Measurements from ENCODE around the gene PLEKHG3.

PLEKHG3 gene

GRCh38 chr14:64765740-64766302 lies 61.6 kb downstream of the PLEKHG3 start:
- no peak overlapping the region for H3K4me3 ChIP-seq (ENCODE audit: insufficient read depth in 1 of 2, low read depth in 1 of 2, low read length in 2 of 2)
- no peaks in the 10 kb centered on the region for H3K36me3 ChIP-seq (ENCODE audit: control insufficient read depth in 1 of 2, insufficient read depth in 2 of 2, low read depth in 1 of 2, low read length in 2 of 2)
- no peak overlapping the region for H3K18ac ChIP-seq (ENCODE audit: low read depth in 1 of 2, low read length in 2 of 2)
- no peaks in the 10 kb centered on the region for H3K9me3 ChIP-seq (ENCODE audit: control insufficient read depth, low read length)
- no peak overlapping the region for H3K4ac ChIP-seq (ENCODE audit: low read depth in 1 of 2, low read length in 2 of 2)
- WGBS: over 99% methylated on average over 4 of the region's 4 CpGs
- no peak overlapping the region for H4K8ac ChIP-seq (ENCODE audit: low read length)
- H3K23ac ChIP-seq (ENCODE audit: low read length in 2 of 2): no peak overlapping the region
- H2BK120ac ChIP-seq (ENCODE audit: low read depth, low read length): no peak overlapping the region
- no peaks in the 10 kb centered on the region for H3K79me1 ChIP-seq (replicated peaks; ENCODE audit: low read length, poor library complexity, severe bottlenecking)
- H3K4me2 ChIP-seq (ENCODE audit: low read length, poor library complexity, severe bottlenecking): no peak overlapping the region
- no peak overlapping the region for H2BK15ac ChIP-seq (ENCODE audit: low read depth, poor library complexity, severe bottlenecking)
- H3K27me3 ChIP-seq (ENCODE audit: control insufficient read depth in 1 of 2, insufficient read depth in 1 of 2, low read length in 2 of 2): peaks cover 0 to 35% of the 10 kb centered on the region in 2 experiments
- H3K4me1 ChIP-seq (ENCODE audit: control insufficient read depth, insufficient read depth, low read depth, low read length): peaks cover 43% of the 10 kb centered on the region
- H2AK5ac ChIP-seq (ENCODE audit: low read length, severe bottlenecking): no peak overlapping the region
- H4K91ac ChIP-seq (ENCODE audit: low read length): no peak overlapping the region
- no peak overlapping the region for H2BK5ac ChIP-seq (ENCODE audit: low read depth, low read length, poor library complexity, severe bottlenecking)
- H3K9ac ChIP-seq (ENCODE audit: low read length): no peak overlapping the region
- no peak overlapping the region for H3K27ac ChIP-seq (ENCODE audit: low read length, poor library complexity, severe bottlenecking)
- H2BK12ac ChIP-seq (ENCODE audit: low read length in 2 of 2): peak overlapping the region in 1 of 2 experiments; percentile 2
- peak overlapping the region in 1 of 2 experiments; percentile 29 for H3K14ac ChIP-seq (ENCODE audit: low read length in 2 of 2)
- no peak overlapping the region for H2AFZ ChIP-seq (ENCODE audit: low read depth, low read length)
- DNase-seq: no peak

- no peak overlapping the region for H2BK12ac ChIP-seq (ENCODE audit: low read length in 2 of 2)
- no peaks in the 10 kb centered on the region for H3K9me3 ChIP-seq (ENCODE audit: control insufficient read depth, low read length)
- DNase-seq: no peak
- no peaks in the 10 kb centered on the region for H3K79me1 ChIP-seq (replicated peaks; ENCODE audit: low read length, poor library complexity, severe bottlenecking)
- no peaks in the 10 kb centered on the region for H3K36me3 ChIP-seq (ENCODE audit: control insufficient read depth in 1 of 2, insufficient read depth in 2 of 2, low read depth in 1 of 2, low read length in 2 of 2)
- H4K8ac ChIP-seq (ENCODE audit: low read length): no peak overlapping the region
- H2BK120ac ChIP-seq (ENCODE audit: low read depth, low read length): no peak overlapping the region
- no peak overlapping the region for H4K91ac ChIP-seq (ENCODE audit: low read length)
- no peak overlapping the region for H2AK5ac ChIP-seq (ENCODE audit: low read length, severe bottlenecking)
- WGBS: 61% methylated on average over 25 of the region's 25 CpGs
- H3K14ac ChIP-seq (ENCODE audit: low read length in 2 of 2): no peak overlapping the region
- no peak overlapping the region for H2AFZ ChIP-seq (ENCODE audit: low read depth, low read length)
- peaks cover 35% of the 10 kb centered on the region for H3K4me1 ChIP-seq (ENCODE audit: control insufficient read depth, insufficient read depth, low read depth, low read length)
- H3K27me3 ChIP-seq (ENCODE audit: control insufficient read depth in 1 of 2, insufficient read depth in 1 of 2, low read length in 2 of 2): peaks cover 0 to 35% of the 10 kb centered on the region in 2 experiments
- H3K23ac ChIP-seq (ENCODE audit: low read length in 2 of 2): peak overlapping the region in 1 of 2 experiments; percentile 31
- no peak overlapping the region for H2BK5ac ChIP-seq (ENCODE audit: low read depth, low read length, poor library complexity, severe bottlenecking)
- no peak overlapping the region for H2BK15ac ChIP-seq (ENCODE audit: low read depth, poor library complexity, severe bottlenecking)
- H3K9ac ChIP-seq (ENCODE audit: low read length): no peak overlapping the region
- no peak overlapping the region for H3K27ac ChIP-seq (ENCODE audit: low read length, poor library complexity, severe bottlenecking)
- H3K4ac ChIP-seq (ENCODE audit: low read depth in 1 of 2, low read length in 2 of 2): no peak overlapping the region
- no peak overlapping the region for H3K18ac ChIP-seq (ENCODE audit: low read depth in 1 of 2, low read length in 2 of 2)
- H3K4me2 ChIP-seq (ENCODE audit: low read length, poor library complexity, severe bottlenecking): no peak overlapping the region
- no peak overlapping the region for H3K4me3 ChIP-seq (ENCODE audit: insufficient read depth in 1 of 2, low read depth in 1 of 2, low read length in 2 of 2)
Observed at GRCh38 chr14:64766430-64767151, 62.4 kb downstream of the PLEKHG3 start.

GRCh38 chr14:64767215-64767964 lies 63.2 kb downstream of the PLEKHG3 start:
- H3K27me3 ChIP-seq (ENCODE audit: control insufficient read depth in 1 of 2, insufficient read depth in 1 of 2, low read length in 2 of 2): peaks cover 0 to 41% of the 10 kb centered on the region in 2 experiments
- no peak overlapping the region for H2AFZ ChIP-seq (ENCODE audit: low read depth, low read length)
- H3K27ac ChIP-seq (ENCODE audit: low read length, poor library complexity, severe bottlenecking): no peak overlapping the region
- peaks cover 0 to under 1% of the 10 kb centered on the region in 2 experiments for H3K36me3 ChIP-seq (ENCODE audit: control insufficient read depth in 1 of 2, insufficient read depth in 2 of 2, low read depth in 1 of 2, low read length in 2 of 2)
- H2BK5ac ChIP-seq (ENCODE audit: low read depth, low read length, poor library complexity, severe bottlenecking): no peak overlapping the region
- H3K9me3 ChIP-seq (ENCODE audit: control insufficient read depth, low read length): no peaks in the 10 kb centered on the region
- H3K79me1 ChIP-seq (replicated peaks; ENCODE audit: low read length, poor library complexity, severe bottlenecking): no peaks in the 10 kb centered on the region
- no peak overlapping the region for H3K4me2 ChIP-seq (ENCODE audit: low read length, poor library complexity, severe bottlenecking)
- H3K23ac ChIP-seq (ENCODE audit: low read length in 2 of 2): no peak overlapping the region
- no peak overlapping the region for H3K9ac ChIP-seq (ENCODE audit: low read length)
- no peak for DNase-seq
- H3K18ac ChIP-seq (ENCODE audit: low read depth in 1 of 2, low read length in 2 of 2): no peak overlapping the region
- no peak overlapping the region for H3K4ac ChIP-seq (ENCODE audit: low read depth in 1 of 2, low read length in 2 of 2)
- no peak overlapping the region for H2BK15ac ChIP-seq (ENCODE audit: low read depth, poor library complexity, severe bottlenecking)
- no peak overlapping the region for H2AK5ac ChIP-seq (ENCODE audit: low read length, severe bottlenecking)
- H4K8ac ChIP-seq (ENCODE audit: low read length): no peak overlapping the region
- no peak overlapping the region for H2BK120ac ChIP-seq (ENCODE audit: low read depth, low read length)
- no peak overlapping the region for H2BK12ac ChIP-seq (ENCODE audit: low read length in 2 of 2)
- no peak overlapping the region for H3K4me3 ChIP-seq (ENCODE audit: insufficient read depth in 1 of 2, low read depth in 1 of 2, low read length in 2 of 2)
- no peak overlapping the region for H3K14ac ChIP-seq (ENCODE audit: low read length in 2 of 2)
- H4K91ac ChIP-seq (ENCODE audit: low read length): no peak overlapping the region
- peaks cover 28% of the 10 kb centered on the region for H3K4me1 ChIP-seq (ENCODE audit: control insufficient read depth, insufficient read depth, low read depth, low read length)
- WGBS: 82% methylated on average over 15 of the region's 15 CpGs
